Lung (tissue), 12 donors: Measurements from ENCODE around the gene DAZAP1. TPM values are rescaled to one million over a fixed set of nuclear protein-coding genes. Genes with fewer than 3 reads are reported as not detected.
A peak's percentile ranks its signal among the peaks of the same experiment; 100 is the strongest.

Experiments
- ATAC-seq: fragments of 200-7000 bp; cut with Tn5 transposase; one replicate; pipeline ENCODE4 v1.9.1; 2020; ENCODE audit warnings: moderate number of reproducible peaks; ENCODE audit not compliant: insufficient read depth, low FRiP score
- DNase-seq, 3 donors: peaks; one replicate each; pipeline ENCODE4 v3.0.0-alpha.2; 2013 to 2017
- H3K27ac ChIP-seq, 2 donors: one replicate each; pipeline ENCODE4 v1.5.1; 2013; ENCODE audit warnings: mild to moderate bottlenecking in 2 of 2, moderate library complexity in 2 of 2, control low read depth in 1 of 2, inconsistent platforms in 1 of 2, low read depth in 1 of 2, low read length in 1 of 2
- H3K27me3 ChIP-seq, 3 donors: one replicate each; pipeline ENCODE4 v1.5.1; 2013; ENCODE audit warnings: low read length in 2 of 3; ENCODE audit not compliant: control insufficient read depth in 3 of 3, insufficient read depth in 3 of 3
- H3K36me3 ChIP-seq, 4 donors: one replicate each; pipeline ENCODE4 v1.5.1; 2013; ENCODE audit warnings: low read length in 4 of 4, mild to moderate bottlenecking in 1 of 4, moderate library complexity in 1 of 4; ENCODE audit not compliant: control insufficient read depth in 4 of 4, insufficient read depth in 4 of 4
- H3K4me1 ChIP-seq, 5 donors: one replicate each; pipeline ENCODE4 v1.5.1; 2013; ENCODE audit warnings: low read length in 5 of 5, mild to moderate bottlenecking in 2 of 5, moderate library complexity in 1 of 5; ENCODE audit not compliant: control insufficient read depth in 5 of 5, insufficient read depth in 5 of 5
- H3K4me3 ChIP-seq: one replicate; pipeline ENCODE4 v1.5.1; 2013; ENCODE audit warnings: mild to moderate bottlenecking, control low read depth, moderate library complexity
- H3K9ac ChIP-seq, 2 donors: one replicate each; pipeline ENCODE4 v1.5.1; 2013; ENCODE audit warnings: low read length in 2 of 2, control low read depth in 1 of 2; ENCODE audit not compliant: insufficient read depth in 1 of 2
- H3K9me3 ChIP-seq, 4 donors: one replicate each; pipeline ENCODE4 v1.5.1; 2013; ENCODE audit warnings: low read length in 3 of 4, mild to moderate bottlenecking in 1 of 4, moderate library complexity in 1 of 4; ENCODE audit not compliant: control insufficient read depth in 4 of 4, insufficient read depth in 3 of 4
- WGBS, 2 donors: extraction: QIAGEN DNeasy Blood & Tissue Kit; methylation state at CpG; one replicate each; pipeline ENCODE4 v1.1.7; 2013; 5-methylcytosine and 5-hydroxymethylcytosine counted together
- polyA plus RNA-seq, 2 donors: library from polyadenylated mRNA; stranded (reverse); fragments of 200-250 nt; gene quantifications; one replicate each; pipeline ENCODE4 v1.2.1, GENCODE V29; 2013
- total RNA-seq, 2 donors: library from RNA; depleted of rRNA in 1 of 2; stranded (reverse); fragments of >200 nt in 1 of 2; gene quantifications; one replicate each; pipeline ENCODE4 v1.2.1, GENCODE V29; 2014 to 2021
- TF ChIP-seq, protein P1 (sequence below): IDR thresholded peaks from 2 replicates; pipeline ENCODE4 v1.5.1; 2012; ENCODE audit warnings: mild to moderate bottlenecking; ENCODE audit errors: control extremely low read depth, extremely low read depth
- donor health status: control.
- donor health status: control.
- donor health status: Bipolar disorder and iron deficiency.
- donor health status: healthy.
- donor health status: DM: yes; HTN: yes; CAD: no.

The DAZAP1 gene
- total and polyA plus RNA-seq, 4 donors: 61.4 to 125 (median 80.1) TPM

DNA sequence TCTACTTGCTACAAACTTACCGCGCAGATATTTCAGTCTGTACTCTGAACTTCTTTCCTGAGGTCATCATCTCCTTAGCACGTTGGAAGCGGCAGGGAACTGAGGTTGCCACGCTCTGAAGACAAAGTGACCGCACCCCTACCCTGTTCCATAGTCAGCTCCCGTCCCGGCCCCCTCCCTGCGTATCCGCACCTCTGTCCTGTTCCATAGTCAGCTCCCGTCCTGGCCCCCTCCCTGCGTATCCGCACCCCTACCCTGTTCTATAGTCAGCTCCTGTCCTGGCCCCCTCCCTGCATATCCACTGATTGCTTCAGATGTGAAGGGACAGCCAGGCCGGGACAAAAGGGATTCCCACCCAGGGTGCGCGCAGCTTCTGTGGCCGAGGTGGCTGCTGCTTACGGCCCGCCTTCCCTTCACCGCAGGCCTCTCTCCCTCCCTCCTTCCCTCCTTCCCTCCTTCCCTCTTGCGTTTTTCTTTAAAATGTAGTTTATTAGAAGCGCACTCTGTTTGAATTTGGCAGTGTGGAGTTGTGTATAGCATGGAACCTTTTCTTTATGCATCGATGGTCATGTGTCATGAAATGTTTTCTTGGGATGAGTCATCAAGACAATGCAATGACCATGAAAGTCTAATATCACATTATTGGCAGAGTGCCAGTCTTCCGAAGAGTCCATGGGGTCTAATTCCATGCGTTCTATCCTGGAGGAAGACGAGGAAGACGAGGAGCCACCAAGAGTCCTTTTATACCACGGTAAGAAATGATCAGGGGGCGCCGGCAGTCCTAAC is 45.6 kb upstream of the DAZAP1 start:
- DNase-seq (peak in 2 of 3 donors; percentile 52 to 55), ATAC-seq (no peak)
- Histone ChIP-seq H3K27me3 (no peaks in the 10 kb centered on the region), H3K9ac (peak overlapping the region in 1 of 2 donors; percentile 46), H3K27ac (peak overlapping the region in 1 of 2 donors; percentile 42), H3K9me3 (no peaks in the 10 kb centered on the region), H3K36me3 (peaks cover 3 to 56% (median 50%) of the 10 kb centered on the region in 4 donors), H3K4me3 (no peak overlapping the region), H3K4me1 (peaks cover 0 to 34% (median 17%) of the 10 kb centered on the region in 5 donors)
- TF ChIP-seq, protein P1, sequence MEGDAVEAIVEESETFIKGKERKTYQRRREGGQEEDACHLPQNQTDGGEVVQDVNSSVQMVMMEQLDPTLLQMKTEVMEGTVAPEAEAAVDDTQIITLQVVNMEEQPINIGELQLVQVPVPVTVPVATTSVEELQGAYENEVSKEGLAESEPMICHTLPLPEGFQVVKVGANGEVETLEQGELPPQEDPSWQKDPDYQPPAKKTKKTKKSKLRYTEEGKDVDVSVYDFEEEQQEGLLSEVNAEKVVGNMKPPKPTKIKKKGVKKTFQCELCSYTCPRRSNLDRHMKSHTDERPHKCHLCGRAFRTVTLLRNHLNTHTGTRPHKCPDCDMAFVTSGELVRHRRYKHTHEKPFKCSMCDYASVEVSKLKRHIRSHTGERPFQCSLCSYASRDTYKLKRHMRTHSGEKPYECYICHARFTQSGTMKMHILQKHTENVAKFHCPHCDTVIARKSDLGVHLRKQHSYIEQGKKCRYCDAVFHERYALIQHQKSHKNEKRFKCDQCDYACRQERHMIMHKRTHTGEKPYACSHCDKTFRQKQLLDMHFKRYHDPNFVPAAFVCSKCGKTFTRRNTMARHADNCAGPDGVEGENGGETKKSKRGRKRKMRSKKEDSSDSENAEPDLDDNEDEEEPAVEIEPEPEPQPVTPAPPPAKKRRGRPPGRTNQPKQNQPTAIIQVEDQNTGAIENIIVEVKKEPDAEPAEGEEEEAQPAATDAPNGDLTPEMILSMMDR: no peak
- WGBS, 2 donors: 80 to 87% methylated on average over 29 to 30 of the region's 30 CpGs

DNA sequence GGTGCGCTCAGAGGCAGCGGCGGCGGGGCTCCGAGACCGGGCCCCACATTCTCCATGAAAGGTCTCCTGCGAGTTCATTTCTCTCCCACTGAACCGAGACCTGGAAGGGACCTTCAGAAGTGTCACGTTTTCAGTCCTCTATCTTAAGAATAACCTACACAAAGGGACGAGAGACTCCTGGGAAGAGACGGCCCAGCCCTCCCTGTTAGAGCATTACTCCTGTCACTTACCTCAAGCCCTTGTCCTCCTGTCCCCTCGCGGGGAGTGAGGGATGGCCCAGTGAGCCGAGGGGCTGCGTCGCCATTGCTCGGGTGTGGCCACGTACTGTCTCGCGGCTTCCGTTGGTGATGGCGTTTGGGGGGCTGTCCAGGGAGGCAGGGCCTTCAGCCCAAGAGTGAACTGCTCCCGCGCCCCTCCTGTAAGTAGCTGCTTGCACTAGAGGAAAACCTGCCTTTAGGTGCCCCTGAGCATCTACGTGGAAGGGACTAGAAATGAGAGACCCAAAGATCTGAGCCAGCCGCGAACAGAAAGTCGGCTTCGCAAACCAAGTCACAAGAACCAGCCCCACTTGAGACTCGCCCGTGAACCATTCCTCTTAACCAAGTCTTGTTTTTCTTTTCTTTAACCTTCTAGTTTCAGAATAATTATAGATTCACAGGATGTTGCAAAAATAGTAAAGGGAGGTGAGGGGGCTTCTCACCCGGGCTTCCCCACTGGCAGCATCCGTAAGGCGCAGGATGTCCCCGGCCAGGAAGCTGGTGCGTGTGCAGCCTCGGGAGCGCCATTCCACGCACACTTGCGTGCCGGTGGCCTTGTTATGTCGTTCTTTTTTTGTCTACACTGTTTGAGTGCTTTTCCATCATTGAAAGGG is 44.8 kb upstream of the DAZAP1 start:
- TF ChIP-seq, protein P1: no peak
- H3K4me1 ChIP-seq: peaks cover 0 to 30% (median 14%) of the 10 kb centered on the region in 5 donors
- H3K9ac ChIP-seq: no peak overlapping the region
- DNase-seq: no peak
- 76 to 86% methylated on average over 41 to 42 of the region's 42 CpGs for WGBS, 2 donors
- H3K27ac ChIP-seq: no peak overlapping the region
- no peak overlapping the region for H3K4me3 ChIP-seq
- H3K9me3 ChIP-seq: no peaks in the 10 kb centered on the region
- no peak for ATAC-seq
- H3K27me3 ChIP-seq: no peaks in the 10 kb centered on the region
- peaks cover 3 to 50% (median 50%) of the 10 kb centered on the region in 4 donors for H3K36me3 ChIP-seq

DNA sequence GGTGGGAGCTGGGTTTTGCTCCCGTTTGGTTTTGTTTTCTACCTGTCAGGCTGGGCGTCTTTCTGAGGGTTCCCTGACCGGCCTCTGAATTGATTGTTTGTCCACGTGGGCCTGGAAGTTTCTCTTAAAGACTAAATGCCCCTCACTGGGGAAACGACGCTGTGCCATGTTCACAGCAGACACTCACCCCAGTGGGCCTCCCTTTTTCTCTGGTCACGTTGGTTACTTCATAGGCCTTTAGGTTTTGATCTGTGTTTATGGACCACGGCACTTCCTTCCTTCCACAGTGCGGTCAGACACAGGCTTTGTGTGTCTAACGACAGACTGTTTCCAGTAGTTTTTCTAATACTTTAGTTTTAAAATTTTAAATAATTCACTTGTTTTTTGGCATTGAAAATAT is 43.8 kb upstream of the DAZAP1 start:
- Histone ChIP-seq H3K36me3 (peaks cover 3 to 48% (median 41%) of the 10 kb centered on the region in 4 donors), H3K9me3 (no peaks in the 10 kb centered on the region), H3K4me1 (peaks cover 0 to 30% (median 14%) of the 10 kb centered on the region in 5 donors), H3K4me3 (no peak overlapping the region), H3K9ac (no peak overlapping the region), H3K27me3 (no peaks in the 10 kb centered on the region), H3K27ac (no peak overlapping the region)
- no peak for DNase-seq
- TF ChIP-seq, protein P1: no peak
- WGBS, 2 donors: 18 to 55% methylated on average over 10 of the region's 10 CpGs
- no peak for ATAC-seq
